ENCODE measurements around the gene ATF4.

The ATF4 gene

DNA sequence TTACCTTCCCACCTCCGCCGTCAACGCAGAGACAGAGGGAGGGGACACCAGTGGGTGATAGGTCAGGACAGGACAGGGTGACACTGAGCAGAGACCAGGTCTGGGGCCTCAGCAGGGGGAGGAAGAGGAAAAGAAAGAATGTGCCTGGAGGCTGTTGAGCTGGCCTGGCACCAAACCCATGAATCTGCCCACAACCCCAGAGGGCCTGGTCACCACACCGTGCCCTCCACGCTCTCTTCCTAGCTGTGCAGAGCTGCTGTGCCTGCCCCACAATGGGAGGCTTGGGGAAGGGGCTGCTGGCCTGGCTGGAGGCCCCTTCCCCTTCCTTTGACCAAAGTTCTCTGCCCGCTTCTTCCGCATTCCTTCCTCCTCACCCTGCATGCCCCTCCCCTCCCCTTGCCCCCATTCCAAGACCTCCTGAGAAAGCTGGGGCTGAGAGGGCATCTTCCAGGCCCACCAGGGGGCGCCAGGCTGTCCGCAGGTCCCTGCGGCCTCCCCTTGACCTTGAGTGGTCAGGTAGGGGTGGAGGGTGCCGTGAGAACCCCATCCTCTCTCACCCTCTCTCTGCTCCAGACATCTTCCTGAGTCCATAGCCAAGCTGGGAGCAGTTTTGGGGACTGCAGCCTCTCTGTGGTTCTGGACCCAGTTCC, 39.2 kb downstream of the ATF4 start:
- TF ChIP-seq SPI1 (IDR thresholded peaks at IDR 0.05; ENCODE audit: low read depth, low read length) (no peak), PAX5 (IDR thresholded peaks at IDR 0.05; ENCODE audit: insufficient read depth, low read length, severe bottlenecking) (no peak), POLR2A (IDR thresholded peaks at IDR 0.05; ENCODE audit: low read depth, low read length) (no peak), TAF1 (IDR thresholded peaks at IDR 0.05; ENCODE audit: low read depth, low read length) (no peak), POU2F2 (IDR thresholded peaks at IDR 0.05; ENCODE audit: low read depth, low read length) (no peak), POLR2AphosphoS5 (IDR thresholded peaks at IDR 0.05; ENCODE audit: low read depth, low read length) (no peak)
- DNase-seq (ENCODE audit: insufficient read length, low spot score) (no peak), FAIRE-seq (no peak)

DNA sequence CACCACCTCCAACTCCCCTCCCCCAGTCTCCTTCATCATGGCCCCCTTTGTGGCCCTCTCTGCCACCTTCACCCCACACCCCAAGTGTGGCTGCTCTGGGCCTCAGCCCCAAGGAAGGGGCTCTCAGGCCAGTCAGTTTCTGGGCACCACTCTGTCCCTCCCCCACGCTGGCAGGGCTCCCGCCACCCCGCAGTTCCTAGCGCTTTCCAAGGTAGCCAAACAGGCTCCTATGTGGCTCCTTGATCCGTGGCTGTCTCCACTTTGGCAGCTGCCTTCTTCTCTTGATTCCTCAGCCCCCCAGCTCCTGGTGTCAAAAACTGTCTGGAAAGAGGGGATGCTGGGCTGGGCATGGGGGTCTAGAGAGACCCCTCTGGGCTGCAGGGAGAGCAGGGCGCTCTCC, 39.8 kb downstream of the ATF4 start:
- FAIRE-seq = no peak
- TF ChIP-seq PAX5 (IDR thresholded peaks at IDR 0.05; ENCODE audit: insufficient read depth, low read length, severe bottlenecking) = no peak
- DNase-seq (ENCODE audit: insufficient read length, low spot score) = no peak

GRCh38 chr22:39562839-39563489, 42.6 kb downstream of the ATF4 start:
- TF ChIP-seq POU2F2 (IDR thresholded peaks at IDR 0.05; ENCODE audit: low read depth, low read length) = no peak
- DNase-seq (ENCODE audit: insufficient read length, low spot score) (no peak), FAIRE-seq (no peak)

DNA sequence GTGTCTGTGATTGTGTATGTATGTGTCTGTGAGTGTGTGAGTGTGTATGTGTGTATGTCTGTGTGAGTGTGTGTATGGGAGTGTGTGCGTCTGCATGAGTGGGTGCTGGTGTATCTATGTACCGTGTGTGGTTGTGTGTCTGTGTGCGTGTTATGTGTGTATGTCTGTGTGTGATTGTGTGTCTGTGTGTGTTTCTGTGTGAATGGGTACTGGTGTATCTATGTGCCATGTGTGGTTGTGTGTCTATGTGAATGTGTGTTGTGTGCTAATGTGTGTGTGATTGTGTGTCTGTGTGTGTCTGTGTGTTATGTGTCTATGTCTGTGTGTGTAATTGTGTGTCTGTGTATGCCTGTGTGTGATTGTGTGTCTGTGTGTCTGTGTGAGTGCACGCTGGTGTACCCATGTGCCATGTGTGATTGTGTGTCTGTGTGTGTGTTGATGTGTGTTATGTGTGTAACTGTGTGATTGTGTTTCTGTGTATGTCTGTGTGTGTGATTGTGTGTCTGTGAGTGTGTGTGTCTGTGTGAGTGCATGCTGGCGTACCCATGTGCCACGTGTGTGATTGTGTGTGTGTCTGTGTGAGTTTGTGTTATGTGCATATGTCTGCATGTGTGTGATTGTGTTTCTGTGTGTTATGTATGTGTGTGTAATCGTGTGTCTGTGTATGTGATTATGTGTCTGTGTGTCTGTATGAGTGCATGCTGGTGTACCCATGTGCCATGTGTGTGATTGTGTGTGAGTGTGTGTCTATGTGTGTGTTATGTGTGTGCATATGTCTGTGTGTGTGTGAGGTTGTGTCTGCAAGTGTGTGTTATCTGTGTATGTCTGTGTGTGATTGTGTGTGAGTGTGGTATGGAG, 43.4 kb downstream of the ATF4 start:
- TF ChIP-seq POLR2A (IDR thresholded peaks at IDR 0.05; ENCODE audit: low read depth, low read length) = no peak
- no peak for TF ChIP-seq SPI1 (IDR thresholded peaks at IDR 0.05; ENCODE audit: low read depth, low read length)
- TF ChIP-seq TAF1 (IDR thresholded peaks at IDR 0.05; ENCODE audit: low read depth, low read length) = no peak
- no peak for TF ChIP-seq POU2F2 (IDR thresholded peaks at IDR 0.05; ENCODE audit: low read depth, low read length)
- no peak for TF ChIP-seq POLR2AphosphoS5 (IDR thresholded peaks at IDR 0.05; ENCODE audit: low read depth, low read length)
- TF ChIP-seq PAX5 (IDR thresholded peaks at IDR 0.05; ENCODE audit: insufficient read depth, low read length, severe bottlenecking) = no peak
- DNase-seq (ENCODE audit: insufficient read length, low spot score) (no peak), FAIRE-seq (peak; percentile 94)

GRCh38 chr22:39565414-39565944, 45.1 kb downstream of the ATF4 start:
- DNase-seq (ENCODE audit: insufficient read length, low spot score) = no peak
- TF ChIP-seq TAF1 (IDR thresholded peaks at IDR 0.05; ENCODE audit: low read depth, low read length) (no peak), POU2F2 (IDR thresholded peaks at IDR 0.05; ENCODE audit: low read depth, low read length) (no peak), POLR2A (IDR thresholded peaks at IDR 0.05; ENCODE audit: low read depth, low read length) (no peak), POLR2AphosphoS5 (IDR thresholded peaks at IDR 0.05; ENCODE audit: low read depth, low read length) (no peak), PAX5 (IDR thresholded peaks at IDR 0.05; ENCODE audit: insufficient read depth, low read length, severe bottlenecking) (no peak), SPI1 (IDR thresholded peaks at IDR 0.05; ENCODE audit: low read depth, low read length) (no peak)
- FAIRE-seq = peak; percentile 79

DNA sequence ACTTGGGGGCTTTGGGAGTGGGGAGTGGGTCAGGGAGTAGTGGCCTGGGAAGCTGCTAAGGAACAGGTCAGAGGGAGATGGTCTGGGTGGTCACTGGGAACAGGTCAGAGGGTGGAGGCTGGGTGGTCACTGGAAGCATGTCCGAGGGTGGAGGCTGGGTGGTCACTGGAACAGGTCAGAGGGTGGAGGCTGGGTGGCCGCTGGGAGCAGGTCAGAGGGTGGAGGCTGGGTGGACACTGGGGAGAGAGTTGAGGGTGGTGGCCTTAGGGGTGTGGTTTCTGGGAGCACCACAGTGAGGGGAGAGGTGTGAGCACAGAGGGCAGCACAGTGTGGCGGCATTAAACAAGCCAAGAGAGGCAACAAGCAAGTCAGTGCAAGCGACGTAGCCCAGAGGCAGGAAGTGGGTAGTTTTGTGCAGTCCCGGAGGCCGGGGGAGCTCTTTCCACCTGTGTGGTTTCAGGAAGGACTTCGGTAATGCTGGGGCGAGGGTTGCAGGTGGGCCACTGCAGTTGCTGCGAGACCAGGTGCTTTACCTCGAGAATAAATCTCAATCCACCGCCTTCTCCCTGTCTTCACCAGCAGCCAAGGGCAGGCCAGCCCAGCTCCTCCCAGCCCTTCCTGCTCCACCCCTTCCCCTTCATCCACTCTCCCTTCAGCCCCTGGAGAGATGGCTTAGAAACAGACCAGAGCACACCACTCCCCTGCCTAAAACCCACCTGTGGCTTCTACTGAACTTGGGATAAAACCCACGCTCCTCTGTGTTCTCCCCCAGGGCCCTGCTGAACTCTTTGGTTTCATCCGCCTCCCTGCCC, 47.0 kb downstream of the ATF4 start:
- TF ChIP-seq SPI1 (IDR thresholded peaks at IDR 0.05; ENCODE audit: low read depth, low read length) (peak; percentile 32; the same call in 1 of the 2 replicates), TAF1 (IDR thresholded peaks at IDR 0.05; ENCODE audit: low read depth, low read length) (no peak), PAX5 (IDR thresholded peaks at IDR 0.05; ENCODE audit: insufficient read depth, low read length, severe bottlenecking) (no peak)
- DNase-seq (ENCODE audit: insufficient read length, low spot score) (no peak), FAIRE-seq (peak; percentile 84)

GRCh38 chr22:39568278-39568981, 48.1 kb downstream of the ATF4 start:
- no peak for DNase-seq (ENCODE audit: insufficient read length, low spot score)
- no peak for FAIRE-seq
- no peak for TF ChIP-seq PAX5 (IDR thresholded peaks at IDR 0.05; ENCODE audit: insufficient read depth, low read length, severe bottlenecking)
- TF ChIP-seq TAF1 (IDR thresholded peaks at IDR 0.05; ENCODE audit: low read depth, low read length) = no peak
- TF ChIP-seq SPI1 (IDR thresholded peaks at IDR 0.05; ENCODE audit: low read depth, low read length) = no peak
- no peak for TF ChIP-seq POLR2AphosphoS5 (IDR thresholded peaks at IDR 0.05; ENCODE audit: low read depth, low read length)
- TF ChIP-seq POU2F2 (IDR thresholded peaks at IDR 0.05; ENCODE audit: low read depth, low read length) = no peak
- TF ChIP-seq POLR2A (IDR thresholded peaks at IDR 0.05; ENCODE audit: low read depth, low read length) = no peak

DNA sequence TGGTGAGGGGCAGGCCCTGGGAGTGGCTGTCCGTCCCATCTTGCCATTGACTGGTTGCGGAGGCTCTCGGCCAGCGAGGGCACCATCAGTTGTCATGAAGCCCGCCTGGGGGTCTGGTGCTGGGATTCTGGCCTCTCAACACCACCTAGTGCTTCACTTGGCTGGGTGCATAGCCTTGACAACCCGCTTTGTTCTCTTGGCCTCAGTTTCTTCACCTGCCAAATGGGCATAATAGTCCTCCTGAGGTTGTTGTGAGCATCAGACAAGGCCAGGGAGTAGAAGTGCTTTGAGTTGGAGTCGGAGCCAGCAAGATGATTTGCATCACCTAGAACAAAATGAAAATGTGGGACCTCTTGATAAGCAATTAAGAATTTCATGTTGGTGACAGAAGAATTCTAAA, 48.7 kb downstream of the ATF4 start:
- no peak for TF ChIP-seq POLR2A (IDR thresholded peaks at IDR 0.05; ENCODE audit: low read depth, low read length)
- TF ChIP-seq POU2F2 (IDR thresholded peaks at IDR 0.05; ENCODE audit: low read depth, low read length) = no peak
- no peak for TF ChIP-seq TAF1 (IDR thresholded peaks at IDR 0.05; ENCODE audit: low read depth, low read length)
- no peak for TF ChIP-seq POLR2AphosphoS5 (IDR thresholded peaks at IDR 0.05; ENCODE audit: low read depth, low read length)
- TF ChIP-seq PAX5 (IDR thresholded peaks at IDR 0.05; ENCODE audit: insufficient read depth, low read length, severe bottlenecking) = no peak
- TF ChIP-seq SPI1 (IDR thresholded peaks at IDR 0.05; ENCODE audit: low read depth, low read length) = no peak
- FAIRE-seq (no peak), DNase-seq (ENCODE audit: insufficient read length, low spot score) (no peak)

- TF ChIP-seq TAF1 (IDR thresholded peaks at IDR 0.05; ENCODE audit: low read depth, low read length) (no peak), POU2F2 (IDR thresholded peaks at IDR 0.05; ENCODE audit: low read depth, low read length) (no peak), PAX5 (IDR thresholded peaks at IDR 0.05; ENCODE audit: insufficient read depth, low read length, severe bottlenecking) (no peak), POLR2A (IDR thresholded peaks at IDR 0.05; ENCODE audit: low read depth, low read length) (no peak), SPI1 (IDR thresholded peaks at IDR 0.05; ENCODE audit: low read depth, low read length) (no peak), POLR2AphosphoS5 (IDR thresholded peaks at IDR 0.05; ENCODE audit: low read depth, low read length) (no peak)
- no peak for DNase-seq (ENCODE audit: insufficient read length, low spot score)
- no peak for FAIRE-seq
Observed at GRCh38 chr22:39570226-39570625, 49.9 kb downstream of the ATF4 start.

All from GM12891 (cell line).